Heart left ventricle (tissue), 13 donors: ENCODE data around the gene SEMA4D.

Experiments
- CTCF ChIP-seq, 12 donors: fragments of 200-600 bp; sonication (generic) in 4 of 12; IDR thresholded peaks; one replicate each; pipeline versions ENCODE4 v1.5.0 to v1.8.0; 2018 to 2022; ENCODE audit warnings: antibody characterized with exemption in 12 of 12, mild to moderate bottlenecking in 5 of 12
- POLR2A ChIP-seq, 2 donors: fragments of 450-650 bp; IDR thresholded peaks; one replicate each; pipeline ENCODE4 v1.6.1; 2017; ENCODE audit warnings: antibody characterized with exemption in 2 of 2, mild to moderate bottlenecking in 2 of 2, moderate library complexity in 2 of 2
- donor health status: ischemic (EF 13 %, LVEDD 7.1; RV severe dilation, severe dysfunction).
- donor health status: DM: no; HTN: yes; CAD: no.
- donor health status: DM: no; HTN: no; CAD: no.
- donor health status: ischemic (EF 25% LVEDD 6.9; RV normal size, moderate dysfunction).
- donor health status: ischemic (EF 25% LVEDD 5.7; RV mildly dilated, moderate dysfunction).
- donor health status: ischemic (EF 35%, LVEDD 5.7; RV mildly dilated, moderate dysfunction).
- donor health status: nonischemic (EF 11% LVEDD 7.7; RV severe dilation, severe dysfunction).
- donor health status: DM: yes; HTN: yes; CAD: no.
- donor health status: PGD.
- donor health status: ischemic (EF 29% LVEDD 5.4; RV normal size, mild dysfunction).
- donor health status: nonischemic (EF 23%, LVEDD 6.1; RV moderate dilation, normal function).

- no peak for TF ChIP-seq CTCF (IDR thresholded peaks at IDR 0.05)
- TF ChIP-seq POLR2A (IDR thresholded peaks at IDR 0.05): no peak
Observed at GRCh38 chr9:89379031-89379430, 118.9 kb downstream of the SEMA4D start.
